Brain microvascular endothelial cell (primary cell): ENCODE data around the gene HES5.

Experiments used
- DNase-seq: peaks from one replicate; pipeline ENCODE4 v3.0.0-alpha.2; 2020
- H3K27ac ChIP-seq: fragments of 250-450 bp; sonication (Bioruptor Pico); 2 replicates; pipeline ENCODE4 v1.5.1; 2020; ENCODE audit warnings: mild to moderate bottlenecking, moderate library complexity
- H3K27me3 ChIP-seq: fragments of 250-450 bp; sonication (Bioruptor Pico); replicated peaks from 2 replicates; pipeline ENCODE4 v1.5.1; 2020; ENCODE audit warnings: mild to moderate bottlenecking
- H3K36me3 ChIP-seq: fragments of 250-450 bp; sonication (Bioruptor Pico); replicated peaks from 2 replicates; pipeline ENCODE4 v1.5.1; 2020; ENCODE audit warnings: mild to moderate bottlenecking
- H3K4me3 ChIP-seq: 2 replicates; pipeline ENCODE4 v1.5.1; 2011; ENCODE audit warnings: low read depth, mild to moderate bottlenecking, control low read depth, low read length, moderate library complexity
- CTCF ChIP-seq: IDR thresholded peaks from 2 replicates; pipeline ENCODE4 v1.5.1; 2011; ENCODE audit warnings: low read depth, mild to moderate bottlenecking, moderate library complexity, low read length, control low read depth, inconsistent platforms; ENCODE audit errors: missing control alignments
- in situ Hi-C: cut with HindIII; loops from 2 replicates; pipeline ENCODE4 v1.10.0; 2017; ENCODE audit warnings: low sequenced_read_pairs, low pct_ligation_motif_present

HES5 gene

GRCh38 chr1:2558420-2558819 lies 28.4 kb upstream of the HES5 start:
- Histone ChIP-seq H3K27ac (no peak overlapping the region), H3K27me3 (no peaks in the 10 kb centered on the region), H3K36me3 (no peaks in the 10 kb centered on the region), H3K4me3 (no peak overlapping the region)
- no peak for TF ChIP-seq CTCF
- no peak for DNase-seq
- in situ Hi-C loops = no loop called here

- H3K4me3 ChIP-seq = no peak overlapping the region
- in situ Hi-C loops = no loop called here
- no peak for DNase-seq
- H3K36me3 ChIP-seq = no peaks in the 10 kb centered on the region
- TF ChIP-seq CTCF = no peak
- H3K27me3 ChIP-seq = no peaks in the 10 kb centered on the region
- no peak overlapping the region for H3K27ac ChIP-seq
Measured at GRCh38 chr1:2557482-2558400, 27.7 kb upstream of the HES5 start.

GRCh38 chr1:2556678-2557481 lies 26.8 kb upstream of the HES5 start:
- Histone ChIP-seq H3K27ac (peak overlapping the region; percentile 11), H3K36me3 (no peaks in the 10 kb centered on the region), H3K4me3 (peak overlapping the region; percentile 57), H3K27me3 (no peaks in the 10 kb centered on the region)
- in situ Hi-C loops = no loop called here
- TF ChIP-seq CTCF = no peak
- DNase-seq = no peak

GRCh38 chr1:2556277-2556677 lies 26.2 kb upstream of the HES5 start, which contains the start of gene TNFRSF14:
TSS of gene TNFRSF14 (plus strand) at chr1:2556371. CDS start at chr1:2556665, 294 bp downstream.
- Histone ChIP-seq H3K36me3 (no peaks in the 10 kb centered on the region), H3K4me3 (peak within 1 kb of the TSS; percentile 57), H3K27ac (peak within 1 kb of the TSS; percentile 11), H3K27me3 (no peaks in the 10 kb centered on the region)
- in situ Hi-C loops = no loop called here
- peak; percentile 38 for TF ChIP-seq CTCF
- peak; percentile 49 for DNase-seq

GRCh38 chr1:2555634-2556276 lies 25.7 kb upstream of the HES5 start:
- in situ Hi-C loops = no loop called here
- H3K27me3 ChIP-seq = no peaks in the 10 kb centered on the region
- no peak for TF ChIP-seq CTCF
- no peak for DNase-seq
- H3K27ac ChIP-seq = peak overlapping the region; percentile 11
- H3K36me3 ChIP-seq = no peaks in the 10 kb centered on the region
- H3K4me3 ChIP-seq = peak overlapping the region; percentile 57
